Fibroblast of skin of back (primary cell): ENCODE data around the gene CEP19.
A peak's percentile ranks its signal among the peaks of the same experiment; 100 is the strongest.

ENCODE experiments used
- DNase-seq: peaks from one replicate; pipeline ENCODE4 v3.0.0-alpha.2; 2013

Gene CEP19

DNA sequence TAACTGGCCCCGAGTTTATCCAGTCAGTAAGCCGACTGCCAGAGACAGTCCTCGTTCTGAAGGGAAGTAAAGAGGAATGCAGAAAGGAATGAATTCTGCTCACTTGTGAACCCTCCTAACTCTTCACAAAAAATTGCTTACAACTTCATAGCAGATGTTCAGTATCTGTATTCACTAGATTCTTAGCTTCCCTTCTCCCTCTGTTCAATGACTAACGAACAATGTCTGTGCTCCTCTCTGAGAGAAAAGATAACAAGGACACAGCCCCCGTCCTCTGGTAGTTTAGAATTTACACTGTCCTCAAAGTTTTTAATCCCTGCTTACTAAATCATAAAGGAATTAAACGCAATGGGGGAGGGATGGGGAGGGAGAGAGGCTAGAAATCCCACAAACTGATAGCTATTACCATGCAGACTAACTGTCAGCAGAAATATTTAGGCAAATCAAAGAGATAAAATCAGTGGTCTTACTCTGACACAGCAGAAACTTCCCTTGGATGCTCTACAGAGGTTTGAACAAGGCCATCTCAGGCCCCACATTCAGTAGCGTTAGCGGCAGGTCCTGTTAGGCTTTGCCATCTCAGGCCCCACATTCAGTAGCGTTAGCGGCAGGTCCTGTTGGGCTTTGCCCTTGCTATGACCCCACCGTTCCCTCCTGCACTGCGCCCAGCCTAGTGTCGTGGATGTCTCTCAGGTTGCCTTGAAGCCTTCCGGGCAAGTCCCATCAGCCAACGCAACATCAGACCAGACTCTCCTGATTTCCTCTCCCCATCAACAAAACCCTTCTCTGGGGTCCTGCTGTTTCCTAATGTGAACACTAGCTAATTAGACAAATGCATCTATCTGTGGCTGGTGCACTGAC lies 49.1 kb downstream of the CEP19 start:
- peak; percentile 58 for DNase-seq

DNA sequence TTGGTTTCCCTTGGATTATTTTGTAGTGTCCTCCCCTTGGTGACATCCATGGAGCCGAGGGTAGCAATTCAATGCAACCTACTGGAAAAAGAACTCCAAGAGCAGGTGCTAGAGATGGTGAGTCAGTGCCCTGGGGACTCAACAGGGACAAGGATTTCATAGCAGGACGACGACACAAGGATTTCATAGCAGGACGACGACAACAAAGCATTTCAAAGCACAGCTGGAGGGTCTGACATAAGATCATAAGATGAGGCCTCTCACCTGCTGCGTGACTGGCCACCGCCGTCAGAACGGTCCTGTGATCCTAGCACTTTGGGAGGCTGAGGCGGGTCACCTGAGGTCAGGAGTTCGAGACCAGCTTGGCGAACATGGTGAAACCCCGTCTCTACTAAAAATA lies 50.0 kb downstream of the CEP19 start:
- no peak for DNase-seq

DNA sequence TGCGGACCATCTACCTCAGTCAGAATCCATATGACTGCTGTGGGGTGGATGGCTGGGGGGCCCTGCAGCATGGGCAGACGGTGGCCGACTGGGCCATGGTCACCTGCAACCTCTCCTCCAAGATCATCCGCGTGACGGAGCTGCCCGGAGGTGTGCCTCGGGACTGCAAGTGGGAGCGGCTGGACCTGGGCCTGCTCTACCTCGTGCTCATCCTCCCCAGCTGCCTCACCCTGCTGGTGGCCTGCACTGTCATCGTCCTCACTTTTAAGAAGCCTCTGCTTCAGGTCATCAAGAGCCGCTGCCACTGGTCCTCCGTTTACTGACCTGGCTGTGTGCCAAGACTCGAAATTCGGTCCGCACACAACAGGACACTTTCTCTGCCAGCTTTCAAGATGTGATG lies 50.6 kb downstream of the CEP19 start:
- DNase-seq: no peak

DNA sequence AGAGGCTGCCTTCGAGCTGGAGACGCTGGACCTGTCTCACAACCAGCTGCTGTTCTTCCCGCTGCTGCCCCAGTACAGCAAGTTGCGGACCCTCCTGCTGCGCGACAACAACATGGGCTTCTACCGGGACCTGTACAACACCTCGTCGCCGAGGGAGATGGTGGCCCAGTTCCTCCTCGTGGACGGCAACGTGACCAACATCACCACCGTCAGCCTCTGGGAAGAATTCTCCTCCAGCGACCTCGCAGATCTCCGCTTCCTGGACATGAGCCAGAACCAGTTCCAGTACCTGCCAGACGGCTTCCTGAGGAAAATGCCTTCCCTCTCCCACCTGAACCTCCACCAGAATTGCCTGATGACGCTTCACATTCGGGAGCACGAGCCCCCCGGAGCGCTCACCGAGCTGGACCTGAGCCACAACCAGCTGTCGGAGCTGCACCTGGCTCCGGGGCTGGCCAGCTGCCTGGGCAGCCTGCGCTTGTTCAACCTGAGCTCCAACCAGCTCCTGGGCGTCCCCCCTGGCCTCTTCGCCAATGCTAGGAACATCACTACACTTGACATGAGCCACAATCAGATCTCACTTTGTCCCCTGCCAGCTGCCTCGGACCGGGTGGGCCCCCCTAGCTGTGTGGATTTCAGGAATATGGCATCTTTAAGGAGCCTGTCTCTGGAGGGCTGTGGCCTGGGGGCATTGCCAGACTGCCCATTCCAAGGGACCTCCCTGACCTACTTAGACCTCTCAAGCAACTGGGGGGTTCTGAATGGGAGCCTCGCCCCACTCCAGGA lies 51.5 kb downstream of the CEP19 start:
- DNase-seq: no peak

DNA sequence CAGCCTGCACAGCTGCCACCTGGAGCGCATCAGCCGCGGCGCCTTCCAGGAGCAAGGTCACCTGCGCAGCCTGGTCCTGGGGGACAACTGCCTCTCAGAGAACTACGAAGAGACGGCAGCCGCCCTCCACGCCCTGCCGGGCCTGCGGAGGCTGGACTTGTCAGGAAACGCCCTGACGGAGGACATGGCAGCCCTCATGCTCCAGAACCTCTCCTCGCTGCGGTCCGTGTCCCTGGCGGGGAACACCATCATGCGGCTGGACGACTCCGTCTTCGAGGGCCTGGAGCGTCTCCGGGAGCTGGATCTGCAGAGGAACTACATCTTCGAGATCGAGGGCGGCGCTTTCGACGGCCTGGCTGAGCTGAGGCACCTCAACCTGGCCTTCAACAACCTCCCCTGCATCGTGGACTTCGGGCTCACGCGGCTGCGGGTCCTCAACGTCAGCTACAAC lies 52.1 kb downstream of the CEP19 start:
- DNase-seq: no peak
